HG03565 (cell line): Measurements from ENCODE around the gene CMSS1.

ENCODE experiments used
- ATAC-seq: cut with Tn5 transposase; IDR thresholded peaks from one replicate; pipeline ENCODE4 v1.9.1; 2021; ENCODE audit warnings: mild to moderate bottlenecking, moderate library complexity; ENCODE audit not compliant: unreplicated experiment

CMSS1 gene

GRCh38 chr3:99978221-99978620 lies 160.6 kb downstream of the CMSS1 start:
- ATAC-seq = no peak

DNA sequence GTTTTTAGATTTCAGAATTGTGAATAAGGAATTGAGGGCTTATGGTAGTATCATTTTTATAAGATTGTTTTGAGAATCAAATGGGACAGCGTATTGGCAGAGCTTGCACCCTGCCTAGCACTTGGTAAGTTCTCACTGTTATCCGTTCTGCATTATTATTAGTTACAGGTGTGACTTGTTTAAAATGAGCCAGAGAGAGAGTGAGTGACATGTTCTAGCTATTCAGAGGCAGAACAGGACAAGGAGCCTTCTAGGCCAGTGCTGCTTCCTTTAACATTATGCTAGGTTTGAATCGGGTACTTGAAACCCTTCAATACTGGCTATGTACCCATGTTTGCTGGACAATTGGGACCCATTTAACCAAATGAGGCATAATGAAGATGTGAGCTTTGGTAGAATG lies 162.9 kb downstream of the CMSS1 start:
- ATAC-seq = no peak

GRCh38 chr3:99981138-99981537 lies 163.5 kb downstream of the CMSS1 start:
- no peak for ATAC-seq

DNA sequence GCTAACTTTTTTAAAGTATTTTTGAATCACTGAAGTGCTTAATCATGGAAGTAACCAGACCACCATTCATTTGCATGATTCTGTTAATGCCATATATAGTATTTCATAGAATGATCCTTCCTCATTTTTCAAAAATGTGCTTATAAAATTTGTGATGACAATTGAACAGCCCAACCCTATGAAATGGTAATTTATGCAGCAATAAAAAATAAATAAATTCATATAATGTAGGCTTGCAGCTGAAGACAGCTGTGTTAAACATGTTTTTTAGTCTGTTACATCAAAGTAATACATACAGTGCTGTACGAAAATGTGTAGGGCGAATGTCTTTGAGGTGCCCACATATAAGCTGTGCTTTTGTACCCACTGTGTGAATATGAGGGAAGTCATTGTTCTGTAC lies 165.0 kb downstream of the CMSS1 start:
- no peak for ATAC-seq

DNA sequence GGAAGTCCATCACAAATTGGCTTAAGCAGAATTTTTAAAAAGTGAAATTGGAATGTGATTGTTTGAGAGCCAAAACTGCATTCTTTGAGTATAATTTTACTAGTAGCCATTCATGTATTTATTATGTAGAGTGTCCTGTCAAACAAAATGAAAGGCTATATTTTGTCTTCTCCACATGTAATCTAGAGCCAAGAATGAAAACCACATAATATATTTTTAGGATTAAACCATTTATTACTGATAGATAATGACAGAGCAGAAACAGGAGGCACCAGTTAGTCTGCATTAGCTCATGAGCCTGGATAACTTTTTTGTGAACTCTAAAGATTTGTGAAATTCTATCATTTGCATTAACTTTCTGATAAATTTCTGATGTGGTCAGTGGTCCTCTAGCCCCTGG lies 166.5 kb downstream of the CMSS1 start:
- ATAC-seq = no peak

DNA sequence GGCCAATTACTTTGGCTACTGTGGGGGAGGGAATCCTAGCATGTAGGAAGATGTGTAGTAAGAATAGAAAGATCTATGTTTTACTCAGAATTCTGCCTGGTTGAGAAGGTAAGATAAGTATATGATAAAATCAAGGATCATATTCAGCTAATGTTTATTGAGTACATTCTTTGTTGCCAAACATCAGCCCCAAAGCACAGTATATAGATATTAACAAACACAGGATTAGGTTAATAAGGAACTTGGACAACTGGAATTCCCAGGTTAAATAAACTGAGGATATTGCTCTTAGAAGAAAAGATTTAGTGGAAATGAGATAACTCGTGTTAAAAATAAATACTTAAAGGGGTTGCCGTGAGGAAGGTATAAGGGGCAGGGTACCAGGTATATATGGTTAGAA lies 167.0 kb downstream of the CMSS1 start:
- no peak for ATAC-seq

- no peak for ATAC-seq
These were observed 172.5 kb downstream of the CMSS1 start for GRCh38 chr3:99990179-99990578.

GRCh38 chr3:99997293-99997692 lies 179.6 kb downstream of the CMSS1 start:
- ATAC-seq = no peak

GRCh38 chr3:99999536-99999935 lies 181.9 kb downstream of the CMSS1 start:
- ATAC-seq = no peak

DNA sequence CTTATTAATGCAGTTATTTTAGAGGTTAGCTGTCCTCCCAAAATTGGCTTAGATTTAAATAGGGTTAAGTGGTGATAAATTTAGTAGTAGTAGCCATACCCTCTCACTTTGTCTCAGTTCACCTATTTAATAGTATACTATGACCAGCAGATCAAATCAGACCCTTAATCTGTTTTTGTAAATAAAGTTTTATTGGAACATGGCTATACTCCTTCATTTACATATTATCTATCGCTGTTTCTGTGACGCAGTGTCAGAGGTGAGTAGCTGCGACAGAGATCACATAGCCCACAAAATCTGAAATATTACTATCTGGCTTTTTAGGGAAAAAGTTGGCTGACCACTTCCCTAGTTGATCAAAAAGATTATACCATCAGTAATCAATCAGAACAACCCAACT lies 183.4 kb downstream of the CMSS1 start:
- no peak for ATAC-seq

- ATAC-seq = no peak
These were observed 184.0 kb downstream of the CMSS1 start for GRCh38 chr3:100001526-100002270.

DNA sequence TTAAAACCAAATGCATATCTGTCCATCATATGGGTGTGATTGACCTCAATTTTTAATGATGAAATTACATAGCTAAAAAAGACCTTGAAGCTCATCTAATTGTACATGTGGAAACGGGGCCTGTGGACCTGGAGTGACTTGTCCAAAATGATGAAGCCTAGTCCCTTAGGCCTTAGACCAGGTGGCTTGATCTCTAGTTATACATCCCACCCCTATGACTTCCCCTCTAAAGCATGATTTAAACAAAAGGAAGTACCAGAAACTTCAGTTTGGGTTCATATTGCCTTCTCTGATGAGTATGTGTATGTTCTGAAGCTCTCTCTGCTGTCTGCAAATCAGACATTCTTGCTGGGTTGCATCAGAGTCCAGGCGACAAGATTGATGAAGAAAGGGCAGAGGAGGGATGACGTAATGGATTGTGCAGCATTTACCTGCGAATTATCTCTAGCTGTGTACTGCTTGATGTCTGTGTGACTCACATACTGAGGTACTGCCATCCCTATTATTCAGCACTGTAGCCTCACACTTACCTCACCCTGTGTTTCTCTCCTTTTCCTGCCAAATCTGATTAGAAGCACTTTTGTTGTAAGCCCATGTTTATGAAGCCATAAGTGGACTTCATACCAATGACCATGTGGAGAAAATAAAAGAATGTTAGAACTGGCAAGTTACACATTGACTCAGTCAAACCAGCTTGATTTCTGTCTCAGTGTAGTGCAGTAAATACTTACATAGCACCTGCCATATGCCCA lies 185.1 kb downstream of the CMSS1 start:
- ATAC-seq = no peak

- no peak for ATAC-seq
These were observed 186.2 kb downstream of the CMSS1 start for GRCh38 chr3:100003609-100004503.

- ATAC-seq = no peak
These were observed 187.3 kb downstream of the CMSS1 start for GRCh38 chr3:100004931-100005330.

DNA sequence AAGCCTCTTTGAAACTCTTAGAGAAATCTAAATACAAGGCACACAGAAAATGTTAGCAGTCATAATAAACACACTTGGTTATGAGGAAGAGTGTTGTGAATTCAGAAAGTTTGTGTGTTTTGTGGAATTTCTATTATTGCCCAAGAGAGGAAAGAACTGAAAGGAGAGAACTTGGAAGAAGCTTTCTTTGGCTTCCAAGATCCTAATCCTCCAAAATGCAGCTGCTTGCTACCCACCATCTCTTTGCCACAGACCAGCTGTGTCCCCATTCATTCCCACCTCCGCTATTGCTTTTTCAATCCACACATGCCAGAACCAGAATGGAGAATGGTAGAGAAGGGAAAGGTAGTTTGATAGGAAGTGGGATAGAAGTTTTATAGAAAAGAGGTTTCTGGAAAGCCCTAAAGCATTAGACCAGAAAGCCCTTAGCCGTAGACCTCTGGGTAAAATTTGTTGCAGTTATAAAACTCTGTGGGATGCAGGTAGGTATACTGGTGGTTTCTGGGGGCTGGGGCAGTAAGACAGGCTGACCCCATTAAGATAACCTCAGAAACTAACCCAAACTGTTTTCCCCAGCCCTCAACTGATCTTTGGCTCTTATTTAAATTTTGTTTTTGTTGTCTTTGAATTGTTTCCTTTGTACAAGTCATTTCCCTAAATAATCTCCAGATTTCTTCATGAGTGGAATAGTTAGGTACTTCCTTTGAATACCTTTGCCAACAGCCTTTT lies 188.2 kb downstream of the CMSS1 start:
- no peak for ATAC-seq

DNA sequence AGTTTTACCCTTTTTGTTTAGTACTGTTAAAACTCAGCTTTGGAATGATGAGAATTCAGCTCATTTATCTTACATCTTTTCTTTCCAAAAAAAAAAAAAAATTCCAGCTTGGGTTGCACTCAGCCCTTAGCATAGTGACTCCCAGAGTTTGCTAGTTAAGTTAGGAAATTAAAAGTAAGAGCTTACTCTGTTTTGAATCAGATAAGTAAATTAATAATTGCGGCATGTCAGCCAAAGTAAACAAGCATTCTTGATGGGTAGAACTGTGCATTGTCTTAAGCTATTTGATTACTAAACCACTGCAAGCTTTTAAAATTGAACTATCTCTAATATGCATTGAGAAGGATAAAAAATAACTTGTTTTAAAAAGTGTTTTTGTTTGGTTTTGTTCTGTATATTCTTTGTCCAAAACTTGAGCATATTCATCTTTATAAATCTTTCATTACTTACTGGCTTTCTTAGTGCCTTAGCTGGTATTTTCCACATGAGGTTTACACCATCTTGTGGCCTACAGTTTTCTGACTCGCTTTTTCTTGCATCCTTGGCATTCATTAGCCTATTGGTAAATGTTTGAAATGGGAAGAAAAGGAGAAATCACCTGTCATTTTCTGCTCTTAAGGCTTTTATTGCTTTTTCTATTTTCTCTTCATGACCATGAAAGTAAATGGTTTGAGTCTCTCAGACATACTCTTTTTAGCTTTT lies 189.1 kb downstream of the CMSS1 start:
- no peak for ATAC-seq

- ATAC-seq = no peak
These were observed 189.7 kb downstream of the CMSS1 start for GRCh38 chr3:100007313-100007712.

DNA sequence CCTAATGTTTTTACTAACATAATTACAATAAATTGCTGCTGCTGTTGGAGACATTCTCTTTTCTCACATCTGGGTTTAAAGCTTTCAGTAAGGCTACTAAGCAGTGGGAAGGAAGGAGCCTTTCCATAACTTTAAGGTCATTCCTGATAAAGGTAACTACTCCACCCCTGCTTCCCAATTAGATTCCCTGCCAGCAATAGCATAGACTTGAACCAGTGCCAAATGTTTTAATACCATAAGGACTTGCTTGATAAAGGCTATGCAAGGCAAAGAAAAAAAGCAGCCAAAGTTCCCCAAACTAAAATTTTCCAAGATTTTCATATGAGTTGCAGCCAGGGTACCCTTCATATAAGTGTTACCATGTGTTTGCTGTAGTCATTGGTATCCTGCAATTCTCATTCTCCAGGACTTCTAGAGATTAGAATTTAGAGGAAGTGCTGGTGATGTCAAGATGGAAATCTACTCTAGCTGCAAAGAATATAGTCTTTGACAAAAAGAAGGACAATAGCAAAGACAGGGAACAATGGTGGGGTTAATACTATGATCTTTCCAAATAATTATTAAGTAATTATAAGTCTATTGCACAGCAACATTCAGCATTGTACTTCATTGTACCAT lies 190.5 kb downstream of the CMSS1 start:
- ATAC-seq = no peak

GRCh38 chr3:100009276-100010086 lies 191.8 kb downstream of the CMSS1 start:
- ATAC-seq = no peak
